H1 (cell line): ENCODE results near the gene OMP. TPM values are rescaled to one million over a fixed set of nuclear protein-coding genes. Genes with fewer than 3 reads are reported as not detected.

Source experiments
- CTCF ChIA-PET: fragments of 300-600 bp; sonication (Branson Sonifier 250); formaldehyde crosslinking; loops from one replicate; lab custom pipeline; 2021; ENCODE audit not compliant: partially characterized antibody; lab: Charles Lee
- POLR2A ChIA-PET: fragments of 300-600 bp; sonication (Branson Sonifier 250); formaldehyde crosslinking; loops from one replicate; lab custom pipeline; 2021; ENCODE audit warnings: inconsistent platforms; ENCODE audit not compliant: partially characterized antibody; lab: Charles Lee
- DNase-seq, 2 experiments: peaks; one replicate each; pipeline versions ENCODE4 v3.0.0 to v3.0.0-alpha.2; 2010 to 2022; ENCODE audit warnings: low spot score in 2 of 2, low read depth in 1 of 2, mixed read lengths in 1 of 2
- FAIRE-seq: peaks from 2 replicates; lab custom pipeline; 2011; peaks lifted over from hg19 to GRCh38; lab: Jason Lieb, UNC
- H2AFZ ChIP-seq: 2 replicates; pipeline ENCODE4 v1.8.1; 2012; ENCODE audit warnings: low read length, inconsistent platforms
- H2AK5ac ChIP-seq: 2 replicates; pipeline ENCODE4 v1.6.1; 2013; ENCODE audit warnings: low read depth, low read length
- H2BK120ac ChIP-seq: replicated peaks from 2 replicates; pipeline ENCODE3; 2013; ENCODE audit warnings: low read depth, low read length, inconsistent platforms
- H2BK12ac ChIP-seq: 2 replicates; pipeline ENCODE4 v1.6.1; 2013; ENCODE audit warnings: low read depth, low read length
- H2BK15ac ChIP-seq: 2 replicates; pipeline ENCODE4 v1.6.1; 2013; ENCODE audit warnings: low read length
- H2BK20ac ChIP-seq: 2 replicates; pipeline ENCODE4 v1.6.1; 2013; ENCODE audit warnings: low read length
- H2BK5ac ChIP-seq: 2 replicates; pipeline ENCODE4 v1.6.1; 2013; ENCODE audit warnings: low read depth, low read length
- H3K14ac ChIP-seq: 2 replicates; pipeline ENCODE4 v1.6.1; 2013; ENCODE audit warnings: inconsistent platforms; ENCODE audit not compliant: insufficient read length
- H3K18ac ChIP-seq: 2 replicates; pipeline ENCODE4 v1.6.1; 2013; ENCODE audit warnings: low read length; ENCODE audit errors: extremely low read depth
- H3K23ac ChIP-seq: 2 replicates; pipeline ENCODE4 v1.6.1; 2013; ENCODE audit warnings: inconsistent platforms; ENCODE audit not compliant: insufficient read length
- H3K23me2 ChIP-seq: 2 replicates; pipeline ENCODE4 v1.6.1; 2013; ENCODE audit warnings: low read depth, low read length
- H3K27ac ChIP-seq: 2 replicates; pipeline ENCODE4 v1.6.1; 2011; ENCODE audit warnings: low read depth, low read length, inconsistent platforms
- H3K27me3 ChIP-seq, 4 experiments: replicated peaks in 1 of 4; 1 replicate in 1 of 4; 2 replicates in 3 of 4; pipeline versions ENCODE4 v1.6.1 to v1.8.1; 2011 to 2013; ENCODE audit warnings: low read length in 3 of 4, mild to moderate bottlenecking in 3 of 4, inconsistent platforms in 2 of 4, mixed read lengths in 2 of 4, moderate library complexity in 1 of 4; ENCODE audit not compliant: control insufficient read depth in 3 of 4, insufficient read depth in 3 of 4; ENCODE audit errors: extremely low read depth in 1 of 4
- H3K36me3 ChIP-seq, 4 experiments: 2 replicates each; pipeline versions ENCODE4 v1.6.1 to v1.8.1; 2011 to 2013; ENCODE audit warnings: mild to moderate bottlenecking in 4 of 4, low read length in 3 of 4, moderate library complexity in 2 of 4, control low read depth in 1 of 4, inconsistent platforms in 1 of 4; ENCODE audit not compliant: insufficient read depth in 4 of 4, control insufficient read depth in 2 of 4
- H3K4ac ChIP-seq: replicated peaks from 2 replicates; pipeline ENCODE3; 2013; ENCODE audit warnings: low read length, low read depth, mixed read lengths, inconsistent platforms; ENCODE audit not compliant: insufficient read length
- H3K4me1 ChIP-seq, 4 experiments: replicated peaks in 1 of 4; 1 replicate in 1 of 4; 2 replicates in 3 of 4; pipeline versions ENCODE4 v1.6.1 to v1.8.1; 2011 to 2013; ENCODE audit warnings: low read length in 3 of 4, inconsistent platforms in 2 of 4, mixed read lengths in 1 of 4; ENCODE audit not compliant: insufficient read depth in 4 of 4, control insufficient read depth in 3 of 4
- H3K4me2 ChIP-seq, 2 experiments: 2 replicates each; pipeline versions ENCODE4 v1.6.1 to v1.8.1; 2011 to 2013; ENCODE audit warnings: low read depth in 2 of 2, low read length in 2 of 2, control low read depth in 1 of 2, inconsistent platforms in 1 of 2, mild to moderate bottlenecking in 1 of 2; ENCODE audit not compliant: insufficient read depth in 1 of 2
- H3K4me3 ChIP-seq, 4 experiments: fragments of 200-600, 300-600 bp in 1 of 4; sonication (generic), shearing (Covaris generic), sonication (Bioruptor Twin) in 1 of 4; 2 replicates each; pipeline versions ENCODE4 v1.5.1 to v1.8.1; 2011 to 2016; ENCODE audit warnings: low read length in 4 of 4, low read depth in 3 of 4, control low read depth in 2 of 4, inconsistent platforms in 2 of 4, mild to moderate bottlenecking in 2 of 4, mixed read lengths in 1 of 4, moderate library complexity in 1 of 4; ENCODE audit not compliant: insufficient read depth in 2 of 4; ENCODE audit errors: extremely low read depth in 1 of 4
- H3K56ac ChIP-seq: replicated peaks from 2 replicates; pipeline ENCODE3; 2013; ENCODE audit warnings: low read depth, mild to moderate bottlenecking, mixed read lengths, low read length, inconsistent platforms; ENCODE audit not compliant: insufficient read length
- H3K79me1 ChIP-seq: 2 replicates; pipeline ENCODE4 v1.6.1; 2013; ENCODE audit warnings: low read depth, low read length, control low read depth
- H3K79me2 ChIP-seq, 2 experiments: 2 replicates each; pipeline versions ENCODE4 v1.6.1 to v1.8.1; 2012 to 2013; ENCODE audit warnings: low read length in 2 of 2, mild to moderate bottlenecking in 2 of 2, inconsistent platforms in 1 of 2; ENCODE audit not compliant: insufficient read depth in 2 of 2, control insufficient read depth in 1 of 2
- H3K9ac ChIP-seq, 4 experiments: replicated peaks in 1 of 4; 1 replicate in 1 of 4; 2 replicates in 3 of 4; pipeline versions ENCODE4 v1.6.1 to v1.8.1; 2011 to 2013; ENCODE audit warnings: low read depth in 3 of 4, low read length in 3 of 4, control low read depth in 2 of 4, mild to moderate bottlenecking in 2 of 4, moderate library complexity in 2 of 4, inconsistent platforms in 1 of 4; ENCODE audit errors: extremely low read depth in 1 of 4
- H3K9me3 ChIP-seq, 2 experiments: 2 replicates each; pipeline versions ENCODE4 v1.6.1 to v1.8.1; 2012 to 2013; ENCODE audit warnings: mild to moderate bottlenecking in 2 of 2, moderate library complexity in 2 of 2, control low read depth in 1 of 2, inconsistent platforms in 1 of 2, low read depth in 1 of 2, low read length in 1 of 2, mixed read lengths in 1 of 2; ENCODE audit not compliant: insufficient read depth in 2 of 2
- H4K20me1 ChIP-seq, 2 experiments: replicated peaks in 1 of 2; 2 replicates each; pipeline versions ENCODE3 to v1.8.1; 2011 to 2013; ENCODE audit warnings: inconsistent platforms in 2 of 2, low read length in 2 of 2, mild to moderate bottlenecking in 1 of 2; ENCODE audit not compliant: insufficient read depth in 2 of 2, control insufficient read depth in 1 of 2
- H4K5ac ChIP-seq: 2 replicates; pipeline ENCODE4 v1.6.1; 2013; ENCODE audit warnings: low read length, low read depth, mixed read lengths, inconsistent platforms; ENCODE audit not compliant: insufficient read length
- H4K8ac ChIP-seq: 2 replicates; pipeline ENCODE4 v1.8.0; 2013; ENCODE audit warnings: mild to moderate bottlenecking, moderate library complexity, low read length, inconsistent platforms; ENCODE audit not compliant: insufficient read depth; ENCODE audit errors: extremely low read depth
- H4K91ac ChIP-seq: replicated peaks from 2 replicates; pipeline ENCODE3; 2013; ENCODE audit warnings: low read length, mixed read lengths, inconsistent platforms; ENCODE audit not compliant: insufficient read length
- ASH2L ChIP-seq: fragments of 200-600, 300-600 bp; sonication (generic); IDR thresholded peaks from one replicate; pipeline ENCODE4 v1.7.1; 2017; ENCODE audit warnings: low read length
- BRCA1 ChIP-seq: IDR thresholded peaks from 2 replicates; pipeline ENCODE4 v1.6.1; 2012; ENCODE audit warnings: low read depth, low read length, improper control_type of control experiment
- CEBPB ChIP-seq: IDR thresholded peaks from 2 replicates; pipeline ENCODE4 v1.6.1; 2012; ENCODE audit warnings: low read depth, low read length
- CHD2 ChIP-seq: IDR thresholded peaks from 2 replicates; pipeline ENCODE4 v1.6.1; 2012; ENCODE audit warnings: low read length, improper control_type of control experiment
- CTBP2 ChIP-seq: IDR thresholded peaks from 2 replicates; pipeline ENCODE4 v1.7.0; 2011; ENCODE audit warnings: borderline replicate concordance, mild to moderate bottlenecking, moderate library complexity, mixed read lengths, low read length; ENCODE audit not compliant: insufficient read depth, insufficient read length
- EGR1 ChIP-seq: IDR thresholded peaks from 2 replicates; pipeline ENCODE4 v1.6.1; 2011; ENCODE audit warnings: low read depth, low read length, borderline replicate concordance
- HDAC6 ChIP-seq: IDR thresholded peaks from one replicate; pipeline ENCODE4 v1.7.1; 2012; ENCODE audit warnings: low read depth, mild to moderate bottlenecking, inconsistent platforms, low read length, moderate library complexity
- KDM1A ChIP-seq: fragments of 200-600, 300-600 bp; sonication (generic); IDR thresholded peaks from 2 replicates; pipeline ENCODE4 v1.7.1; 2016; ENCODE audit warnings: mild to moderate bottlenecking, low read length, borderline replicate concordance
- NRF1 ChIP-seq: IDR thresholded peaks from 2 replicates; pipeline ENCODE4 v1.6.1; 2011; ENCODE audit warnings: mild to moderate bottlenecking, low read depth, low read length, improper control_type of control experiment
- POU5F1 ChIP-seq: IDR thresholded peaks from 2 replicates; pipeline ENCODE4 v1.6.1; 2011; ENCODE audit warnings: low read depth, mild to moderate bottlenecking, low read length, moderate library complexity
- WGBS, 2 experiments: shearing (Covaris generic) in 1 of 2; methylation state at CpG; one replicate each; pipeline versions ENCODE4 v1.1.6 to v1.1.7; 2013 to 2015; ENCODE audit warnings: low lambda C conversion rate in 2 of 2, mixed read lengths in 2 of 2, inconsistent platforms in 1 of 2, low coverage in 1 of 2, missing lambda C conversion rate in 1 of 2; ENCODE audit not compliant: insufficient replicate concordance in 2 of 2, insufficient coverage in 1 of 2, insufficient read length in 1 of 2; ENCODE audit errors: extremely low coverage in 1 of 2, missing lambda C conversion rate in 1 of 2; 5-methylcytosine and 5-hydroxymethylcytosine counted together
- polyA plus RNA-seq, 7 experiments: library from polyadenylated mRNA; depleted of rRNA in 3 of 7; stranded (reverse) in 5 of 7; unstranded in 2 of 7; fragments of >200 nt in 5 of 7; fragments of 200-250 nt in 2 of 7; gene quantifications; 1 replicate in 5 of 7; 2 replicates in 1 of 7; 4 replicates in 1 of 7; pipeline versions ENCODE4 v1.2.1 to v1.2.3, GENCODE V29; 2011 to 2013; ENCODE audit warnings: missing spikeins in 2 of 7, mixed read lengths in 2 of 7
- total RNA-seq: library from RNA; stranded (reverse); fragmentation: NEBNext Ultra II Directional; extraction: Animal tissue kit (Norgen Biotek cat#: 25700); gene quantifications from 2 replicates; pipeline ENCODE4 v1.2.1, GENCODE V29; 2021
- TF ChIP-seq, protein P1 (sequence below): IDR thresholded peaks from 2 replicates; pipeline ENCODE4 v1.6.1; 2012; ENCODE audit warnings: inconsistent platforms
- TF ChIP-seq, protein P2 (sequence below): IDR thresholded peaks from 2 replicates; pipeline ENCODE4 v1.6.1; 2011; ENCODE audit warnings: low read depth, mild to moderate bottlenecking, low read length; ENCODE audit not compliant: insufficient read depth

OMP gene
- total and polyA plus RNA-seq, 2 of the 8 experiments (the other 6 are each of a cell fraction or from before 2014, with no cell fraction given), result not detected

DNA sequence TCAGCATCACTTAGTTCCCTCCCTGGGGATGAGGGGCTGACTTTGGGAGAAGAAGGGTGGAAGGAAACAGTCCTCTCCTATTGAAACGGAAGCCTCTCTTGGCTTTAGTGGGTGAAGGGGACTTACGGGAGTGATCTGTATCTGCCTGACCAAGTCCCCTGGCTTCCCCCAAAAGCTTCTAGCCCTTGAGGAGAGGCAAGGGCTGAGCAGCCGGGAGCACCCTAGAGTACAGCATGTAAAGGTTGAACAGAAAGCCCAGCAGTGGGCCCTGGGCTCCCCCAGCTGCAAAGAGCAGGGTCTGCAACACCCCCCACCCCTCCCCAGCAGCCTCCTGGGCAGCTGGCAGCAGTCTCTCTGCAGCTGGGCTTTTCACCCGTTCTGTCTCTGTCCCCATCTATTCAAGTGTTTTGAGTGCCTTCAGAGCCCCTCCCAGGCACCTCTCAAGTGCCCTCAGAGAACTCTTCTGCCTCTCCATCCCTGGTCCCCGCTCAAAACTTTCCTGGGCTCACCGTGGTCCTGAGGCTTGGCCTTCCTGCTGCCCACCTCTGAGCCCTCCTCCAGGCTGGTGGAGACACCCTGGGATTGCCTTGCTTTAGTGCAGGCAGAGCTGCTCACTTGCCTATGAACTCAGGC lies 33.2 kb upstream of the OMP start:
- Histone ChIP-seq H2BK12ac (no peak overlapping the region), H2AFZ (no peak overlapping the region), H3K23ac (no peak overlapping the region), H3K27ac (no peak overlapping the region), H3K36me3 (no peaks in the 10 kb centered on the region), H4K91ac (no peak overlapping the region), H3K4me3 (no peak overlapping the region), H3K79me1 (no peaks in the 10 kb centered on the region; the same call in none of the 2 replicates), H3K18ac (no peak overlapping the region), H2BK120ac (no peak overlapping the region), H4K20me1 (peaks cover 0 to 2% of the 10 kb centered on the region in 2 experiments), H2BK15ac (peak overlapping the region; percentile 29; the same call in 1 of the 2 replicates), H4K5ac (no peak overlapping the region), H2BK5ac (no peak overlapping the region), H3K4me1 (peaks cover 0 to 7% (median 3%) of the 10 kb centered on the region in 4 experiments; a peak in 5 of 7 replicates), H2BK20ac (no peak overlapping the region), H3K9me3 (no peaks in the 10 kb centered on the region), H3K4ac (no peak overlapping the region), H3K56ac (no peak overlapping the region), H3K27me3 (peaks cover 0 to 3% (median 0%) of the 10 kb centered on the region in 4 experiments; a peak in 2 of 7 replicates), H2AK5ac (no peak overlapping the region), H3K9ac (no peak overlapping the region), H4K8ac (0 out of 2 replicates have a peak overlapping the region, but pooled peaks have one; percentile 11), H3K14ac (no peak overlapping the region), H3K23me2 (peaks cover 13% of the 10 kb centered on the region), H3K4me2 (no peak overlapping the region), H3K79me2 (no peaks in the 10 kb centered on the region)
- ChIA-PET CTCF (interaction anchor here (0.8 to 2.2 kb wide), 4 partner anchors 16 to 119 kb away, joined by 3 to 13 read pairs (median 4); no protein-coding TSS in a partner anchor), POLR2A (interaction anchor here (0.8 to 1.1 kb wide), 2 partner anchors 18 to 23 kb away, joined by 3 read pairs; no protein-coding TSS in a partner anchor)
- DNase-seq (no peak), FAIRE-seq (no peak)
- 89% methylated on average over 6 of the region's 6 CpGs; no CpG with 5 or more reads in 1 of the 2 experiments for WGBS, 2 experiments
- TF ChIP-seq CEBPB (no peak), EGR1 (no peak), CHD2 (no peak), NRF1 (no peak), KDM1A (no peak), CTBP2 (no peak), ASH2L (no peak), HDAC6 (no peak), BRCA1 (no peak), POU5F1 (no peak)
- TF ChIP-seq, protein P1, sequence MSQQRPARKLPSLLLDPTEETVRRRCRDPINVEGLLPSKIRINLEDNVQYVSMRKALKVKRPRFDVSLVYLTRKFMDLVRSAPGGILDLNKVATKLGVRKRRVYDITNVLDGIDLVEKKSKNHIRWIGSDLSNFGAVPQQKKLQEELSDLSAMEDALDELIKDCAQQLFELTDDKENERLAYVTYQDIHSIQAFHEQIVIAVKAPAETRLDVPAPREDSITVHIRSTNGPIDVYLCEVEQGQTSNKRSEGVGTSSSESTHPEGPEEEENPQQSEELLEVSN, result no peak
- TF ChIP-seq, protein P2, sequence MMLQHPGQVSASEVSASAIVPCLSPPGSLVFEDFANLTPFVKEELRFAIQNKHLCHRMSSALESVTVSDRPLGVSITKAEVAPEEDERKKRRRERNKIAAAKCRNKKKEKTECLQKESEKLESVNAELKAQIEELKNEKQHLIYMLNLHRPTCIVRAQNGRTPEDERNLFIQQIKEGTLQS, result no peak
